Anterior cingulate cortex (tissue), 58 donors: Measurements from ENCODE around the gene ITPR3.
"Not testable (repeated sequence)": the region's sequence is repeated elsewhere in the genome, so short reads cannot be mapped to it uniquely, and the experiment has no call there.

Experiments
- DNase-seq, 58 donors: peaks; one replicate each; lab custom pipeline; 2025; lab: John Stamatoyannopoulos, UW

ITPR3 gene

GRCh38 chr6:33590531-33591198, 30.5 kb upstream of the ITPR3 start:
- no peak for DNase-seq

- DNase-seq: no peak
Observed at GRCh38 chr6:33591424-33592032, 29.6 kb upstream of the ITPR3 start.

GRCh38 chr6:33592280-33592594, 28.9 kb upstream of the ITPR3 start:
- no peak for DNase-seq

GRCh38 chr6:33592595-33593413, 28.3 kb upstream of the ITPR3 start:
- DNase-seq: peak in 5 of 58 donors; percentile 11 to 41 (median 23)

DNA sequence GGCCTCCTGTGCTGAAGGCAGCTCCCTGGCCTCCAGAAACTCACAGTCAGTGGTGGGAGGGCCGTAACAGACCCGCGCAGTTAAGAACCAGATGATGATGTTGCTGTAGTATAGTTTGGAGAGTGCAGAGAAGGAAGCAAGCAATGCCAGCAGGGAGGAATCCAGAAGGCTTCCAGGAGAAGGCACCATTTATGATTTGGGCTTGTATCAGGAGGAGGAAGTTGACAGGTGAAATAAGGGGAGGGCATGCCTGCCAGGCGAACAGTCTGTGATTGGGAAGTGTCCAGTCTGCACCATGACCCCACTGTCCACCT, 27.8 kb upstream of the ITPR3 start:
- DNase-seq: no peak

DNA sequence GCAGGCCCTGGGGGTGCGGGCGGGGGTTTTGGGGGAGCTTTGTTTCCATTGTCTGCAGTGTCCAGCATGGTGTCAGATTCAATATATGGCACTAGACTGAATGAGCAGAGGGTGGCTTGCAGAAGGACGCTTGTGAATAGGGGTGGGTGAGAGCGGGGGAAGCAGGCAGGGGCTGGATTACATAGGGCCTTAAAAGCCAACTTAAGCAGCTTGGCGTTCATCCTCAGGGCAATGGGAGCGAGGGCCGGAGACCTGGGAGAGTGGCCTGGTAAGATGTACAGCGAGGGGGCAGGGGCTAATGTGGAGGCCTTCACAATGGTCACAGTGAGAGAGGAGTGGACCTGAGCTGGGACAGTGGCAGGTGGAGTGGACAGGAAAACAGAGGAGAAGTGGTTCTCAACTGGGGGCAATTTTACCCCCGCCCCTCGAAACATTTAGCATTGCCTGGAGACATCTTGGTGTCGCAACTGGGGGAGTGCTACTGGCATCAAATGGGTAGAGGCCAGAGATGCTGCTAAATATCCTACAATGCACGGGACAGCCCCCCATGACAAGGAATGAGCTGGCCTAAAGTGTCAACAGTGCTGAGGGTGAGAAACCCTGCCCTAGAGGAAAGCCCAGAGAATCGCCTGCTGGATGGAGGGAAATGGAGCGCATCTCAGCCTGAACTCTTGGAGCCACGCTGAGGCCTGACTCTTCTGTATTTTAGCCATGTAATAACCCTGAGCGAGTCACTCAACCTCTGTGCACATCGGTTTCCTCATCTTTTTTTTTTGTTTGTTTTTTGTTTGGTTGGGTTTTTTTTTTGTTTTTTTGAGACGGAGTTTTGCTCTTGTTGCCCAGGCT, 25.9 kb upstream of the ITPR3 start:
- no peak for DNase-seq

DNA sequence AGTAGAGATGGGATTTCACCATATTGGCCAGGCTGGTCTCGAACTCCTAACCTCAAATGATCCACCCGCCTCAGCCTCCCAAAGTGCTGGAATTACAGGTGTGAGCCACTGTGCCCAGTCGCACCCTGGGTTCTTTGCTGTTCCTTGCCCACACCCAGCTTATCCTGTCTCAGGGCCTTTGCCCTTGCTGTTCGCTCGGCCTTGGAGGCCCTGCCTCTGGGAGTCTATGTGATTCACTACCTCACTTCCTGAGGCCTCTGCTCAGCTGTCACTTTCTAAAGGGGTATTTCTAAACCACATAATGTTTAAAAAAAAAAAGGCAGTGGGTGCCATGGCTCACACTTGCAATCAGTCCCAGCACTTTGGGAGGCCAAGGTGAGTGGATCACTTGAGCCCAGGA, 24.2 kb upstream of the ITPR3 start:
- DNase-seq: not testable (repeated sequence)

GRCh38 chr6:33597551-33598322, 23.4 kb upstream of the ITPR3 start:
- no peak for DNase-seq

DNA sequence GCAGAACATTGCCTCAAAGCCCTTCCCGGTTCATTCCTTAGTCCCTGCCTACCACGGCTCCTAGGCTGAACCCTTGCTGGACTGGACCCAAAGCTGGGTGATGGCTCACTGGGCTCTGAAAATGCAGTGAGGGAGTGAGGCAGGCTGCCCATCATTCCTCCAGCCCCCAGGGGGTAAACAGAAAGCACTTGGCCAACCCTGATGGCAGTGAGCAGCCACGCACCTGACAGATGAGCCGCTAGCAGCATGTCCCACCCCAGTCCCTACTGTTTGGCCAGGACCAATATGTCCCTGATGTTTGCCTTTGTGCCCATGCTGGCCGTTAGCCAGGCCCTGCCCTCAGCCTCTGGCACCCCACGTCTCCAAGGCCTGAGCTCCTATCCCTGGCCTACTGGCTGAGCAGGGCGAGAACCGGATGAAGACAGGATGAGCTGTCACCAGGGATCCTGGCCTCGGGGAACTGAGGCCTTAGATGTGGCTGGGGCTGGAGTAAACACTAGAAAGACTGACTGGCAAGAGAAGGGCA, 21.6 kb upstream of the ITPR3 start:
- no peak for DNase-seq

- no peak for DNase-seq
Observed at GRCh38 chr6:33600761-33601160, 20.4 kb upstream of the ITPR3 start.

DNA sequence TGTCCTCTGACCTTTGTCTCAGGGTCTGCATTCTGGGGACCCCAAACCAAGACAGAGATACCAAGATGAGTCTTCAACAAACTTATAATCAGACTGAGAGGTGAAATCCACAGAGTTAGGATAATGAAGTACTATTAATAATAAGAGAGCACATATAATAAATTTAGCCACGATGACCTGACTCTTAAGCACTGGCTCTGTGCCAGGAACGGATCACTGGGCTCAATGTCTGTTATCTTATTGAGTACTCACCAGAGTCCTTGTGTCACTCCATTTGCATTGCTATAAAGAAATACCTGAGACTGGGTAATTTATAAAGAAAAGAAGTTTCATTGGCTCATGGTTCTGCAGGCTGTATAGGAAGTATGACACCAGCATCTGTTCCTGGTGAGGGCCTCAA, 18.9 kb upstream of the ITPR3 start:
- no peak for DNase-seq

GRCh38 chr6:33604941-33605854, 15.9 kb upstream of the ITPR3 start:
- DNase-seq: no peak

GRCh38 chr6:33606642-33607041, 14.5 kb upstream of the ITPR3 start:
- no peak for DNase-seq

DNA sequence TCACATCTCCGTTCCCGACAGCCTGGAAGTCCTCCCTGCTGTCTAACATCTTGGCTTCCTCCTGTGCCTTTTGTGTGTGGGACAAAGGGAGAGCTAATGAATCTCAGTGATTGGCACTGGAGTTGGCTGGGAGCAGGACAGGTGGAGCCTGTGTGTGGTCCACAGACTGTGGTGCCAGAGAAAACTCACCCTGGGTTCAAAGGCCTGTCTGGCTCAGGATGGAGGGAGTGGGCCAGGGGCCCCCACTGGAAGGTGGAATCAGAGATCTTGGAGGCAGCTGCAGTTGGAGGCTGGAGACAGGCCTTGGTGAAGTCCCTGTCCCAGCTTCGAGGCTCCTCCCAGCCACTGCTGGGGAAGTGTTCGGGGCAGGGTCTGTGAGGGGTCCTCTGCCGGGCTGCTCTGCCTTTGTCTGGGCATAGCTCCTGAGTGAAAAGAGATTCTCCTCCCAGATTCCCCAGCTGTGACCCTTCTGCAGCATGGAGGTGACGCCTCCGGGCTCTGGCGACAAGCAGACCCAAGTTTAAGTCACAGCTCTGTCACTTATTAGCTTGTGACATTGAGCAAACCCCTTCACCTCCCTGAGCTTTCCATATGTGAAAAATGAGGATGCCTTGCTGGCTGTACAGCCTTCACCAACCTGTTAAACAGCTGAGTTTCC, 13.9 kb upstream of the ITPR3 start:
- DNase-seq: no peak

- no peak for DNase-seq
Observed at GRCh38 chr6:33607784-33608161, 13.3 kb upstream of the ITPR3 start.

DNA sequence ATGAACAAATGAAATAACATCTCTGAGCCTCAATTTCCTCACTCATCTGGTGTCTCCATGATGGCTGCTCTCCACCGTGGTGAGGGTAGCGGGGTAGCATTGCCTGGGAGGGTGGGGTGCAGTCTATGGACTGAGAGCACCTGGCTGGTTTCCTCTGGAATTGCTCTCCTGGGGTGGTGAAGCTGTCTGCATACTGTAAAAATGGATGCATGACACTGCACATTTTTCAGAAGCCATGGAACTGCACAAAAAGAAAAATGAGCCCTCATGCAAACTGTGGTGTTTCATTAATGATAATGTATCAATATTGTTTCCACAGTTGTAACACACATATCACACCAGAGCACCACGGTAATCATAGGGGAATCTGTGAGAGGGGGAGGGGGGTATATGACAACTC, 12.1 kb upstream of the ITPR3 start:
- no peak for DNase-seq

GRCh38 chr6:33609528-33609927, 11.6 kb upstream of the ITPR3 start:
- DNase-seq: no peak

GRCh38 chr6:33610067-33610466, 11.1 kb upstream of the ITPR3 start:
- DNase-seq: no peak
